Liver (tissue), 9 donors: ENCODE data around the gene LAMC1. TPM values are rescaled to one million over a fixed set of nuclear protein-coding genes. Genes with fewer than 3 reads are reported as not detected.

ENCODE experiments used
- DNase-seq: peaks from one replicate; pipeline ENCODE4 v3.0.0-alpha.2; 2017; ENCODE audit warnings: low spot score
- H3K27ac ChIP-seq, 2 donors: one replicate each; pipeline ENCODE4 v1.7.0; 2013; ENCODE audit warnings: inconsistent platforms in 2 of 2, low read length in 2 of 2, control low read depth in 1 of 2, low read depth in 1 of 2, mild to moderate bottlenecking in 1 of 2
- H3K27me3 ChIP-seq, 4 donors: one replicate each; pipeline versions ENCODE4 v1.6.1 to v1.7.0; 2013; ENCODE audit warnings: low read length in 3 of 4, inconsistent platforms in 1 of 4, mild to moderate bottlenecking in 1 of 4, moderate library complexity in 1 of 4; ENCODE audit not compliant: control insufficient read depth in 4 of 4, insufficient read depth in 4 of 4
- H3K36me3 ChIP-seq, 4 donors: one replicate each; pipeline versions ENCODE4 v1.6.1 to v1.7.0; 2013; ENCODE audit warnings: low read length in 3 of 4, mild to moderate bottlenecking in 3 of 4, low read depth in 1 of 4, moderate library complexity in 1 of 4; ENCODE audit not compliant: control insufficient read depth in 4 of 4, insufficient read depth in 3 of 4
- H3K4me1 ChIP-seq, 4 donors: one replicate each; pipeline versions ENCODE4 v1.6.1 to v1.7.0; 2013; ENCODE audit warnings: low read length in 3 of 4, mild to moderate bottlenecking in 3 of 4, moderate library complexity in 1 of 4; ENCODE audit not compliant: control insufficient read depth in 4 of 4, insufficient read depth in 4 of 4
- H3K4me3 ChIP-seq, 3 donors: one replicate each; pipeline versions ENCODE4 v1.6.1 to v1.7.0; 2013; ENCODE audit warnings: low read length in 3 of 3, control low read depth in 1 of 3, low read depth in 1 of 3, mild to moderate bottlenecking in 1 of 3
- H3K9ac ChIP-seq, 2 donors: one replicate each; pipeline ENCODE4 v1.7.0; 2013; ENCODE audit warnings: low read length in 2 of 2, mild to moderate bottlenecking in 2 of 2, moderate library complexity in 2 of 2, control low read depth in 1 of 2, low read depth in 1 of 2
- H3K9me3 ChIP-seq, 4 donors: one replicate each; pipeline versions ENCODE4 v1.6.1 to v1.7.0; 2013; ENCODE audit warnings: low read length in 3 of 4; ENCODE audit not compliant: control insufficient read depth in 4 of 4
- CTCF ChIP-seq: fragments of 150-350 bp; IDR thresholded peaks from 2 replicates; pipeline ENCODE4 v1.5.1; 2017; ENCODE audit warnings: improper control_type of control experiment, low read depth, low read length; ENCODE audit not compliant: missing input control
- EGR1 ChIP-seq, 2 donors: IDR thresholded peaks; 2 replicates each; pipeline ENCODE4 v1.6.1; 2016 to 2018; ENCODE audit warnings: antibody characterized with exemption in 2 of 2, low read depth in 2 of 2
- FOXA1 ChIP-seq: IDR thresholded peaks from 2 replicates; pipeline ENCODE4 v1.6.1; 2016; ENCODE audit warnings: antibody characterized with exemption
- FOXA2 ChIP-seq: IDR thresholded peaks from 2 replicates; pipeline ENCODE4 v1.6.1; 2016; ENCODE audit warnings: antibody characterized with exemption
- GABPA ChIP-seq, 2 donors: IDR thresholded peaks in 1 of 2; conservative IDR thresholded peaks in 1 of 2; 2 replicates each; pipeline ENCODE4 v1.6.1; 2016; ENCODE audit warnings: antibody characterized with exemption in 2 of 2, mild to moderate bottlenecking in 1 of 2, moderate library complexity in 1 of 2
- HNF4A ChIP-seq, 2 donors: conservative IDR thresholded peaks; 2 replicates each; pipeline ENCODE4 v1.6.1; 2016; ENCODE audit warnings: antibody characterized with exemption in 2 of 2, mild to moderate bottlenecking in 2 of 2
- HNF4G ChIP-seq: IDR thresholded peaks from 2 replicates; pipeline ENCODE4 v1.6.1; 2016; ENCODE audit warnings: antibody characterized with exemption
- JUND ChIP-seq, 2 donors: IDR thresholded peaks; 2 replicates each; pipeline ENCODE4 v1.6.1; 2016; ENCODE audit warnings: antibody characterized with exemption in 2 of 2
- MAX ChIP-seq: IDR thresholded peaks from 2 replicates; pipeline ENCODE4 v1.6.1; 2016; ENCODE audit warnings: antibody characterized with exemption
- NR2F2 ChIP-seq: IDR thresholded peaks from 2 replicates; pipeline ENCODE4 v1.6.1; 2016; ENCODE audit warnings: antibody characterized with exemption
- RAD21 ChIP-seq, 2 donors: IDR thresholded peaks; 2 replicates each; pipeline ENCODE4 v1.6.1; 2016; ENCODE audit warnings: antibody characterized with exemption in 2 of 2, mild to moderate bottlenecking in 2 of 2
- RXRA ChIP-seq, 2 donors: IDR thresholded peaks; 2 replicates each; pipeline ENCODE4 v1.6.1; 2017 to 2018; ENCODE audit warnings: antibody characterized with exemption in 2 of 2, mild to moderate bottlenecking in 1 of 2
- SP1 ChIP-seq: IDR thresholded peaks from 2 replicates; pipeline ENCODE4 v1.6.1; 2018; ENCODE audit warnings: antibody characterized with exemption, mild to moderate bottlenecking
- TAF1 ChIP-seq: conservative IDR thresholded peaks from 2 replicates; pipeline ENCODE4 v1.6.1; 2016; ENCODE audit warnings: antibody characterized with exemption, mild to moderate bottlenecking
- YY1 ChIP-seq: IDR thresholded peaks from 2 replicates; pipeline ENCODE4 v1.6.1; 2016; ENCODE audit warnings: antibody characterized with exemption, mild to moderate bottlenecking
- ZBTB33 ChIP-seq: IDR thresholded peaks from 2 replicates; pipeline ENCODE4 v1.6.1; 2016; ENCODE audit warnings: antibody characterized with exemption
- WGBS: extraction: QIAGEN DNeasy Blood & Tissue Kit; methylation state at CpG from one replicate; pipeline ENCODE4 v1.1.7; 2013; 5-methylcytosine and 5-hydroxymethylcytosine counted together
- polyA plus RNA-seq, 2 donors: library from polyadenylated mRNA; stranded (reverse) in 1 of 2; unstranded in 1 of 2; fragments of 200-250 nt in 1 of 2; fragments of >200 nt in 1 of 2; fragmentation: Nextera tagmentation in 1 of 2; extraction: Ambion mirVana in 1 of 2; gene quantifications; one replicate each; pipeline versions ENCODE4 v1.2.1 to v1.2.3, GENCODE V29; 2013 to 2015
- total RNA-seq, 2 donors: library from RNA; depleted of rRNA; stranded (reverse); fragments of >200 nt; gene quantifications; one replicate each; pipeline ENCODE4 v1.2.3, GENCODE V29; 2014
- TF ChIP-seq, protein P1 (sequence below): IDR thresholded peaks from 2 replicates; pipeline ENCODE4 v1.6.1; 2016; ENCODE audit warnings: antibody characterized with exemption, mild to moderate bottlenecking
- TF ChIP-seq, protein P2 (sequence below): IDR thresholded peaks from 2 replicates; pipeline ENCODE4 v1.6.1; 2016; ENCODE audit warnings: antibody characterized with exemption
- donor health status: healthy.
- donor health status: healthy.
- donor health status: healthy.
- donor health status: healthy.
- donor health status: healthy.

The LAMC1 gene
- total and polyA plus RNA-seq, 4 donors, result 5.3 to 35.1 (median 19.7) TPM

GRCh38 chr1:183165456-183165855 is 142.2 kb downstream of the LAMC1 start:
- TF ChIP-seq NR2F2 (no peak), MAX (no peak), FOXA1 (no peak), RXRA (IDR thresholded peaks at IDR 0.05) (no peak), YY1 (no peak), FOXA2 (no peak)
- TF ChIP-seq, protein P1, sequence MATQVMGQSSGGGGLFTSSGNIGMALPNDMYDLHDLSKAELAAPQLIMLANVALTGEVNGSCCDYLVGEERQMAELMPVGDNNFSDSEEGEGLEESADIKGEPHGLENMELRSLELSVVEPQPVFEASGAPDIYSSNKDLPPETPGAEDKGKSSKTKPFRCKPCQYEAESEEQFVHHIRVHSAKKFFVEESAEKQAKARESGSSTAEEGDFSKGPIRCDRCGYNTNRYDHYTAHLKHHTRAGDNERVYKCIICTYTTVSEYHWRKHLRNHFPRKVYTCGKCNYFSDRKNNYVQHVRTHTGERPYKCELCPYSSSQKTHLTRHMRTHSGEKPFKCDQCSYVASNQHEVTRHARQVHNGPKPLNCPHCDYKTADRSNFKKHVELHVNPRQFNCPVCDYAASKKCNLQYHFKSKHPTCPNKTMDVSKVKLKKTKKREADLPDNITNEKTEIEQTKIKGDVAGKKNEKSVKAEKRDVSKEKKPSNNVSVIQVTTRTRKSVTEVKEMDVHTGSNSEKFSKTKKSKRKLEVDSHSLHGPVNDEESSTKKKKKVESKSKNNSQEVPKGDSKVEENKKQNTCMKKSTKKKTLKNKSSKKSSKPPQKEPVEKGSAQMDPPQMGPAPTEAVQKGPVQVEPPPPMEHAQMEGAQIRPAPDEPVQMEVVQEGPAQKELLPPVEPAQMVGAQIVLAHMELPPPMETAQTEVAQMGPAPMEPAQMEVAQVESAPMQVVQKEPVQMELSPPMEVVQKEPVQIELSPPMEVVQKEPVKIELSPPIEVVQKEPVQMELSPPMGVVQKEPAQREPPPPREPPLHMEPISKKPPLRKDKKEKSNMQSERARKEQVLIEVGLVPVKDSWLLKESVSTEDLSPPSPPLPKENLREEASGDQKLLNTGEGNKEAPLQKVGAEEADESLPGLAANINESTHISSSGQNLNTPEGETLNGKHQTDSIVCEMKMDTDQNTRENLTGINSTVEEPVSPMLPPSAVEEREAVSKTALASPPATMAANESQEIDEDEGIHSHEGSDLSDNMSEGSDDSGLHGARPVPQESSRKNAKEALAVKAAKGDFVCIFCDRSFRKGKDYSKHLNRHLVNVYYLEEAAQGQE, result no peak
- WGBS, result 91% methylated on average over 2 of the region's 2 CpGs
- Histone ChIP-seq H3K9me3 (no peaks in the 10 kb centered on the region), H3K27me3 (no peaks in the 10 kb centered on the region), H3K9ac (no peak overlapping the region), H3K4me1 (no peaks in the 10 kb centered on the region), H3K27ac (no peak overlapping the region), H3K4me3 (no peak overlapping the region), H3K36me3 (no peaks in the 10 kb centered on the region)
- no peak for DNase-seq

DNA sequence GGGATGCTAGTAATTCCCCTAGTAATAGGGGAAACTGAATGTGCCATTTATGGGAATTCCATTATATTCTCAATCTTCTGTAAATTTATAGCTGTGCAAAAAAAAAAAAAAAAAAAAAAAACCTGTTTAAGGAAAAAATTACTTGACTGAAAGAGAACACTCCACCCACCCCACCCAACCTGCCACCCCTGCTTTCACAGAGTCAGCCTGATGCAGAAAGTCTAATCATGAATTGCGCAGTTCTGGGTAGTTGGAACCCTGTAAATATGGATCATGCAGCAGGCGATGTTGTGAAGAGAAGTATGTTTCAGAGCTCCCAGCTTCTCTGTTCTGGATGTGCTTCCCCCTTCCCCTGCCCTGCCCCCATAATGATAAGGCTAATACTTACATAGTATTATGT is 143.2 kb downstream of the LAMC1 start:
- WGBS, result 95% methylated on average over 2 of the region's 2 CpGs
- TF ChIP-seq CTCF (no peak), FOXA1 (no peak), YY1 (no peak), MAX (no peak), FOXA2 (no peak), HNF4G (no peak), RXRA (IDR thresholded peaks at IDR 0.05) (no peak), RAD21 (IDR thresholded peaks at IDR 0.05) (no peak), EGR1 (IDR thresholded peaks at IDR 0.05; ENCODE audit: low read depth in 2 of 2) (no peak), GABPA (IDR thresholded peaks at IDR 0.05 in 1 of 2, conservative IDR thresholded peaks at IDR 0.05 in 1 of 2) (no peak), ZBTB33 (no peak), NR2F2 (no peak), HNF4A (conservative IDR thresholded peaks at IDR 0.05) (no peak), JUND (IDR thresholded peaks at IDR 0.05) (no peak), TAF1 (no peak), SP1 (no peak)
- TF ChIP-seq, protein P1, result no peak
- TF ChIP-seq, protein P2, sequence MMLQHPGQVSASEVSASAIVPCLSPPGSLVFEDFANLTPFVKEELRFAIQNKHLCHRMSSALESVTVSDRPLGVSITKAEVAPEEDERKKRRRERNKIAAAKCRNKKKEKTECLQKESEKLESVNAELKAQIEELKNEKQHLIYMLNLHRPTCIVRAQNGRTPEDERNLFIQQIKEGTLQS, result no peak
- no peaks in the 10 kb centered on the region for H3K4me1 ChIP-seq
- H3K9me3 ChIP-seq, result no peaks in the 10 kb centered on the region
- no peaks in the 10 kb centered on the region for H3K27me3 ChIP-seq
- H3K27ac ChIP-seq, result no peak overlapping the region
- no peak overlapping the region for H3K9ac ChIP-seq
- H3K4me3 ChIP-seq, result no peak overlapping the region
- DNase-seq, result no peak
- no peaks in the 10 kb centered on the region for H3K36me3 ChIP-seq
